ENCODE results near the gene GAMT.

Gene GAMT

DNA sequence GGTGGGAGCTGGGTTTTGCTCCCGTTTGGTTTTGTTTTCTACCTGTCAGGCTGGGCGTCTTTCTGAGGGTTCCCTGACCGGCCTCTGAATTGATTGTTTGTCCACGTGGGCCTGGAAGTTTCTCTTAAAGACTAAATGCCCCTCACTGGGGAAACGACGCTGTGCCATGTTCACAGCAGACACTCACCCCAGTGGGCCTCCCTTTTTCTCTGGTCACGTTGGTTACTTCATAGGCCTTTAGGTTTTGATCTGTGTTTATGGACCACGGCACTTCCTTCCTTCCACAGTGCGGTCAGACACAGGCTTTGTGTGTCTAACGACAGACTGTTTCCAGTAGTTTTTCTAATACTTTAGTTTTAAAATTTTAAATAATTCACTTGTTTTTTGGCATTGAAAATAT is 37.7 kb downstream of the GAMT start:
- no peak for DNase-seq

DNA sequence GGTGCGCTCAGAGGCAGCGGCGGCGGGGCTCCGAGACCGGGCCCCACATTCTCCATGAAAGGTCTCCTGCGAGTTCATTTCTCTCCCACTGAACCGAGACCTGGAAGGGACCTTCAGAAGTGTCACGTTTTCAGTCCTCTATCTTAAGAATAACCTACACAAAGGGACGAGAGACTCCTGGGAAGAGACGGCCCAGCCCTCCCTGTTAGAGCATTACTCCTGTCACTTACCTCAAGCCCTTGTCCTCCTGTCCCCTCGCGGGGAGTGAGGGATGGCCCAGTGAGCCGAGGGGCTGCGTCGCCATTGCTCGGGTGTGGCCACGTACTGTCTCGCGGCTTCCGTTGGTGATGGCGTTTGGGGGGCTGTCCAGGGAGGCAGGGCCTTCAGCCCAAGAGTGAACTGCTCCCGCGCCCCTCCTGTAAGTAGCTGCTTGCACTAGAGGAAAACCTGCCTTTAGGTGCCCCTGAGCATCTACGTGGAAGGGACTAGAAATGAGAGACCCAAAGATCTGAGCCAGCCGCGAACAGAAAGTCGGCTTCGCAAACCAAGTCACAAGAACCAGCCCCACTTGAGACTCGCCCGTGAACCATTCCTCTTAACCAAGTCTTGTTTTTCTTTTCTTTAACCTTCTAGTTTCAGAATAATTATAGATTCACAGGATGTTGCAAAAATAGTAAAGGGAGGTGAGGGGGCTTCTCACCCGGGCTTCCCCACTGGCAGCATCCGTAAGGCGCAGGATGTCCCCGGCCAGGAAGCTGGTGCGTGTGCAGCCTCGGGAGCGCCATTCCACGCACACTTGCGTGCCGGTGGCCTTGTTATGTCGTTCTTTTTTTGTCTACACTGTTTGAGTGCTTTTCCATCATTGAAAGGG is 38.7 kb downstream of the GAMT start:
- DNase-seq: no peak

DNA sequence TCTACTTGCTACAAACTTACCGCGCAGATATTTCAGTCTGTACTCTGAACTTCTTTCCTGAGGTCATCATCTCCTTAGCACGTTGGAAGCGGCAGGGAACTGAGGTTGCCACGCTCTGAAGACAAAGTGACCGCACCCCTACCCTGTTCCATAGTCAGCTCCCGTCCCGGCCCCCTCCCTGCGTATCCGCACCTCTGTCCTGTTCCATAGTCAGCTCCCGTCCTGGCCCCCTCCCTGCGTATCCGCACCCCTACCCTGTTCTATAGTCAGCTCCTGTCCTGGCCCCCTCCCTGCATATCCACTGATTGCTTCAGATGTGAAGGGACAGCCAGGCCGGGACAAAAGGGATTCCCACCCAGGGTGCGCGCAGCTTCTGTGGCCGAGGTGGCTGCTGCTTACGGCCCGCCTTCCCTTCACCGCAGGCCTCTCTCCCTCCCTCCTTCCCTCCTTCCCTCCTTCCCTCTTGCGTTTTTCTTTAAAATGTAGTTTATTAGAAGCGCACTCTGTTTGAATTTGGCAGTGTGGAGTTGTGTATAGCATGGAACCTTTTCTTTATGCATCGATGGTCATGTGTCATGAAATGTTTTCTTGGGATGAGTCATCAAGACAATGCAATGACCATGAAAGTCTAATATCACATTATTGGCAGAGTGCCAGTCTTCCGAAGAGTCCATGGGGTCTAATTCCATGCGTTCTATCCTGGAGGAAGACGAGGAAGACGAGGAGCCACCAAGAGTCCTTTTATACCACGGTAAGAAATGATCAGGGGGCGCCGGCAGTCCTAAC is 39.5 kb downstream of the GAMT start:
- no peak for DNase-seq

DNA sequence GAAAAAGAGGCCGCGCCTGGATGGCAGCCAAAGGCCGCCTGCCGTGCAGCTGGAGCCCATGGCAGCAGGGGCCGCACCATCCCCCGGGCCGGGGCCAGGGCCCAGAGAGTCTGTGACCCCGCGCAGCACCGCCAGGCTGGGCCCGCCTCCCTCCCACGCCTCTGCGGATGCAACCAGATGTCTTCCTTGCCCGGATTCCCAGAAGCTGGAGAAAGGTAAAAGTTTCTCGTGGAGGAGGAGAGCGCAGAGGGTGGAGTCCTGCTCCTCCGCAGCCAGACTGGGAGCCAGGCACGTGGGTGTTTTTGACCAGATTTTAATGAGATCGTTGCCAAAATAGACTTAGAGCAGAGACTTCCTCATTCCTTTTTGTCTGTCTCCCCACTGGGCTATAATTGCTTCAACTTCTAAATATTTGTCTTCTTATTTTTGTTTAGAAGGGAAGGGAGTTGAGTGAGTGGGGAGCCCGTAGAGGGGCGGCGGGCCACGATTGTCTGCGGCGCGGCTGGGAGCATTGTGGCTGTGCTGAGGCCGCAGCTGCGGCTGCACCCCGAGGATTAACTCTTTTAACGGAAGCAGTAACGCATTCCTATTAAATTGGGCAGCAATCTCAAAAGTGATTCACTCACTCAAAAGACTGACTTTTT is 40.4 kb downstream of the GAMT start:
- DNase-seq: no peak

DNA sequence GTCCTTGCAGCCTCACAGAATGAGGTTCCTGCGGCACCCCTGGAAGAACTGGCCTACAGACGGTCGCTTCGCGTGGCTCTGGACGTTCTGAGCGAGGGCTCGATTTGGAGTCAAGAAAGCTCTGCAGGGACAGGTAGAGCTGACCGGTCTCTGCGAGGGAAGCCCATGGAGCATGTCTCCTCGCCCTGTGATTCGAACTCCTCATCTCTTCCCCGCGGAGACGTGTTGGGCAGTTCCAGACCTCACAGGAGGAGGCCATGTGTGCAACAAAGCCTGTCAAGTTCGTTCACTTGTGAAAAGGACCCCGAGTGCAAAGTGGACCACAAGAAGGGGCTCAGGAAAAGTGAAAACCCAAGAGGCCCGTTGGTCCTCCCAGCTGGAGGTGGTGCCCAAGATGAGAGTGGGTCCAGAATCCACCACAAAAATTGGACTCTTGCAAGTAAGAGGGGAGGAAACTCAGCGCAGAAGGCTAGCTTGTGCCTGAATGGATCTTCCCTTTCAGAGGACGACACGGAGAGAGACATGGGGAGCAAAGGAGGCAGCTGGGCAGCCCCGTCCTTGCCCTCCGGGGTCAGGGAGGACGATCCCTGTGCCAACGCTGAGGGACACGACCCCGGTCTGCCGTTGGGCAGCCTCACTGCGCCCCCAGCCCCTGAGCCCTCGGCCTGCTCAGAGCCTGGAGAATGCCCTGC is 41.1 kb downstream of the GAMT start:
- DNase-seq: no peak

GRCh38 chr19:1357531-1358109 is 43.7 kb downstream of the GAMT start:
- no peak for DNase-seq

DNA sequence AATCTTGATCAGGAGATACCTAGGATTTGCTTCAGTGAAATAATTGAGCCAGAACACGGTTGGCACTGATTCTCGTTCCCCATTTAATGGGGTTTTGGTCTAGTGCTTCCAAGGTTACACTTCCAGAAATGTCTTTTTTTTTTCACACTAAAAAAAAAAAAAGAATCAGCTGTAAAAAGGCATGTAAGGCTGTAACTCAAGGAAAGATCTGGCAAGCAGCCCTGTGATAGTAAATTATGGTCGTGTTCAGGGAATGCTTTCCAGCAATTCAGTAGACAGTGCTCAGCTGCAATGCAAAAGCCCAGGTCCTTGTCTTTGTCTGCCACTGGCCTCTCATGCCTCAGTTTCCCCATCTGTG is 44.9 kb downstream of the GAMT start:
- no peak for DNase-seq

DNA sequence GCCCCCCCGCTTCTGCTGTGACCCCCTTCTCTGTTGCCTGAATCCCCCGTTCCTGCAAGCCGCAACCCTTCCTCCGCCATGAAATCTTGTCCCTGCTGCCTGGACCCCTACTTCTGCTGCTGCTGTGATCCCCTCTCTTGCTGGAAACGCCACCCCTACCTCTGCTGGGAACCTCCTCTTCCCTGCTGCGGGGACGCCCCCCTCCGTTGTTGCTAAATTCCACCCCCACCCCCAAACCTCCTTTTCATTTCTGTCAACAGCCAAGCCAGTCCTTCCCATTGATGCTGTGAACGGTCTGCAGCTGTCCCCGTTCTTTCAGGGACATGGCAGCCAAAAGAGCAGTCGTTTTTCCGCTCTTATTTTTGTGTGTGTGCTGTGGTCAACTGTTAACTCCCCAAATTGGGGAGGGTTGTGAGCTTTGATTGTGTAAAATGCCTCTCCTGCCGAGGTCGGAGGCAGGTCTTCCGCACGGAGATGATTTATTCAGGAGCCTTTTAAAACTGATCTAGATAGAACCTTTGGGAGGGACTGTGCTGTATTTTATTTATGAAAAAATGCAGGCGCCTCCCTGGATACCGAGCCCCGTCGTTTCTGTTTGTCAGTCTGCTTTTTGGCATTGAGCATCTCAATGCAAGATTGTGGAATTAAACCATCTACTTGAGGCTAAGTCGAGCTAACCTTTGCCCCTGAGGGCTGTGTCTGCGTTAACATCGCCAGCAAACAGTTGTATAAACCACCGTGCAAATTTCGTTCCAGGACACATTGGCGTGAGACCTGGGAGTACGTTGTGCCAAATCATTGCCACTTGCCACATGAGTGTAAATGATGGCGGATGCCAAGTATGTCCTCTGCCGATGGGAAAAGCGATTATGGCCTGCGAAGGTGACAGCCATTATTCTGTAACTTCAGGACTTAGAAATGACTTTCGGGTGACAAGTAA is 45.5 kb downstream of the GAMT start:
- DNase-seq: no peak

DNA sequence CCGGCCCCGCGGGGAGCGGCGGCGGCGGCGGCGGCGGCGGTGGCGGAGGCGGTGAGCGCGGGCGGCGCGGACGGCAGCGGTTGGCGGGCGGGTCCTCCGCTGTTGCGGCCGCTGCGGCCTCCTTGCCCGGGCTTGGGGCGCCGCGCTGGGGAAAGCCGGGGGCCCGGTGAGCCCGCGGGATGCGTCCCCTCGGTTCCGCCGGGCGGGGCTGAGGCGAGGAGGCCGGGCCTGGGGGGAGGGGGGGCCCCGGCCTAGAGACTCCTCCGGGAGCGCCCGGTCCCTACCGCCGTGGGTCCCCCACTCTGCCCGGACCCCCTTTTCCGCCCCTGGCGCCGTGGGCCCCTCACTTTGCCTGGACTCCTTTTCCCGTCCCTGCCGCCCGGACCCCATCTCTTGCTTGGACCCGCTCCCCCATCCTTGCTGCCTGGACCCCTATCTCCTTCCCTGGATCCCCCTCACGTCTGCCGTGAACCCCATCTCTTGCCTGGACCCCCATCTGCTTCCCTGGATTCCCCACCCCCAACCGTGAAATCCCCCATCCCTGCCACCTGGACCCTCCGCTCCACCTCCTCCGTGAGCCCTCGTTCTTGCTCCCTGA is 46.3 kb downstream of the GAMT start:
- DNase-seq: no peak

- DNase-seq: no peak
Observed at GRCh38 chr19:1353144-1353543, 48.2 kb downstream of the GAMT start.

GRCh38 chr19:1351381-1351851 is 49.9 kb downstream of the GAMT start:
- DNase-seq: no peak

GRCh38 chr19:1350867-1351266 is 50.5 kb downstream of the GAMT start:
- no peak for DNase-seq

GRCh38 chr19:1349211-1349610 is 52.1 kb downstream of the GAMT start:
- no peak for DNase-seq
